ENCODE results near the gene KMT2B.
A peak's percentile ranks its signal among the peaks of the same experiment; 100 is the strongest.

The KMT2B gene

GRCh38 chr19:35757231-35757748 lies 39.5 kb downstream of the KMT2B start:
- no peak overlapping the region for H2AFZ ChIP-seq (ENCODE audit: low read length)

GRCh38 chr19:35757749-35758608 lies 40.2 kb downstream of the KMT2B start, which contains the start of gene PROSER3:
Gene PROSER3, plus strand, starts transcription at chr19:35758176. Its CDS starts 40 bp downstream, at chr19:35758216.
- H3K9me3 ChIP-seq (ENCODE audit: low read length) = no peaks in the 10 kb centered on the region
- no peaks in the 10 kb centered on the region for H4K20me1 ChIP-seq (ENCODE audit: insufficient read depth, low read length)
- peaks cover 25% of the 10 kb centered on the region for H3K36me3 ChIP-seq (ENCODE audit: insufficient read depth, low read length)
- peak within 1 kb of the TSS; percentile 81 for H3K4me2 ChIP-seq (ENCODE audit: low read length)
- H2AFZ ChIP-seq (ENCODE audit: low read length) = no peak within 1 kb of the TSS
- H3K79me2 ChIP-seq (ENCODE audit: insufficient read depth, low read length) = no peaks in the 10 kb centered on the region
- H3K4me3 ChIP-seq (ENCODE audit: low read depth, low read length, poor library complexity, severe bottlenecking) = peak within 1 kb of the TSS; percentile 92
- H3K4me1 ChIP-seq (ENCODE audit: insufficient read depth, low read length, severe bottlenecking) = peaks cover 21% of the 10 kb centered on the region
- no peaks in the 10 kb centered on the region for H3K9me2 ChIP-seq (ENCODE audit: low read depth, low read length)
- no peak for TF ChIP-seq CTCF (IDR thresholded peaks at IDR 0.05; ENCODE audit: low read length)
- no peak for TF ChIP-seq EZH2 (IDR thresholded peaks at IDR 0.05; ENCODE audit: borderline replicate concordance, low read length)
- no peaks in the 10 kb centered on the region for H3F3A ChIP-seq (ENCODE audit: insufficient read depth, low read length)
- H3K27ac ChIP-seq (ENCODE audit: low read depth, low read length, poor library complexity, severe bottlenecking) = peak within 1 kb of the TSS; percentile 85
- peak within 1 kb of the TSS; percentile 93 for H3K9ac ChIP-seq (ENCODE audit: low read length)
- no peaks in the 10 kb centered on the region for H3K27me3 ChIP-seq (ENCODE audit: insufficient read depth, low read length)

More at GRCh38 chr19:35757231-35757748, 39.5 kb downstream of the KMT2B start:
- H3K4me1 ChIP-seq (ENCODE audit: insufficient read depth, low read length, severe bottlenecking) = peaks cover 21% of the 10 kb centered on the region
- peak overlapping the region; percentile 71 for H3K9ac ChIP-seq (ENCODE audit: low read length)
- TF ChIP-seq CTCF (IDR thresholded peaks at IDR 0.05; ENCODE audit: low read length) = no peak
- TF ChIP-seq EZH2 (IDR thresholded peaks at IDR 0.05; ENCODE audit: borderline replicate concordance, low read length) = no peak
- H4K20me1 ChIP-seq (ENCODE audit: insufficient read depth, low read length) = no peaks in the 10 kb centered on the region
- H3K9me3 ChIP-seq (ENCODE audit: low read length) = no peaks in the 10 kb centered on the region
- H3K9me2 ChIP-seq (ENCODE audit: low read depth, low read length) = no peaks in the 10 kb centered on the region
- H3K4me2 ChIP-seq (ENCODE audit: low read length) = peak overlapping the region; percentile 81
- peak overlapping the region; percentile 70 for H3K27ac ChIP-seq (ENCODE audit: low read depth, low read length, poor library complexity, severe bottlenecking)
- no peaks in the 10 kb centered on the region for H3K79me2 ChIP-seq (ENCODE audit: insufficient read depth, low read length)
- no peaks in the 10 kb centered on the region for H3K27me3 ChIP-seq (ENCODE audit: insufficient read depth, low read length)
- H3K36me3 ChIP-seq (ENCODE audit: insufficient read depth, low read length) = peaks cover 27% of the 10 kb centered on the region
- H3F3A ChIP-seq (ENCODE audit: insufficient read depth, low read length) = no peaks in the 10 kb centered on the region
- peak overlapping the region; percentile 92 for H3K4me3 ChIP-seq (ENCODE audit: low read depth, low read length, poor library complexity, severe bottlenecking)

GRCh38 chr19:35759697-35760096 lies 41.9 kb downstream of the KMT2B start:
- Histone ChIP-seq H2AFZ (ENCODE audit: low read length) (no peak overlapping the region), H3K79me2 (ENCODE audit: insufficient read depth, low read length) (no peaks in the 10 kb centered on the region), H3K9ac (ENCODE audit: low read length) (peak overlapping the region; percentile 93; the same call in 1 of the 2 replicates), H3F3A (ENCODE audit: insufficient read depth, low read length) (no peaks in the 10 kb centered on the region), H3K36me3 (ENCODE audit: insufficient read depth, low read length) (peaks cover 28% of the 10 kb centered on the region), H3K9me2 (ENCODE audit: low read depth, low read length) (no peaks in the 10 kb centered on the region), H3K4me1 (ENCODE audit: insufficient read depth, low read length, severe bottlenecking) (peaks cover 21% of the 10 kb centered on the region), H3K27ac (ENCODE audit: low read depth, low read length, poor library complexity, severe bottlenecking) (no peak overlapping the region), H3K4me2 (ENCODE audit: low read length) (peak overlapping the region; percentile 73; the same call in 1 of the 2 replicates), H4K20me1 (ENCODE audit: insufficient read depth, low read length) (no peaks in the 10 kb centered on the region), H3K4me3 (ENCODE audit: low read depth, low read length, poor library complexity, severe bottlenecking) (peak overlapping the region; percentile 92), H3K9me3 (ENCODE audit: low read length) (no peaks in the 10 kb centered on the region), H3K27me3 (ENCODE audit: insufficient read depth, low read length) (no peaks in the 10 kb centered on the region)
- TF ChIP-seq CTCF (IDR thresholded peaks at IDR 0.05; ENCODE audit: low read length) (no peak), EZH2 (IDR thresholded peaks at IDR 0.05; ENCODE audit: borderline replicate concordance, low read length) (no peak)

Measured in OCI-LY1 (cell line).